ENCODE results near the gene ANKS1B. TPM values are rescaled to one million over a fixed set of nuclear protein-coding genes. Genes with fewer than 3 reads are reported as not detected.

ANKS1B gene
- polyA plus RNA-seq, 3 donors, result not detected

DNA sequence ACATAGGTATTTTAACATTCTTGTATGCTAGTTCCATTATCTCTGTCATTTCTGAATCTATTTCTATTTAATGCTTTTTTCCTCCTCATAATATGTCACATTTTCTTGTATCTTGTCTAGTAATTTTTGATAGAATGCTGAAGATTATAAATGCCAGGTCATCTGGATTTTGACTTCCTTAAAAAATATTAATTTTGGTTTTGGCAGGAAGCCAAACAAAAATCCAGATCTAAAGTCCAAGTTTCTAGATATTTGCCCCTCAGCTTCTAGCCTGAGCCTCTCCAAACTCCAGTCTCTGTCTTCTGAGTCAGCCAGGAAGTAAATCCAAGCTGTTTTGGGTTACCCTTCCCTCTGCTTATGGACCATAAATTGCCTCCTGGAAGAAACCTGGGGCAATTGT, 1004.2 kb downstream of the ANKS1B start:
- DNase-seq, result no peak

DNA sequence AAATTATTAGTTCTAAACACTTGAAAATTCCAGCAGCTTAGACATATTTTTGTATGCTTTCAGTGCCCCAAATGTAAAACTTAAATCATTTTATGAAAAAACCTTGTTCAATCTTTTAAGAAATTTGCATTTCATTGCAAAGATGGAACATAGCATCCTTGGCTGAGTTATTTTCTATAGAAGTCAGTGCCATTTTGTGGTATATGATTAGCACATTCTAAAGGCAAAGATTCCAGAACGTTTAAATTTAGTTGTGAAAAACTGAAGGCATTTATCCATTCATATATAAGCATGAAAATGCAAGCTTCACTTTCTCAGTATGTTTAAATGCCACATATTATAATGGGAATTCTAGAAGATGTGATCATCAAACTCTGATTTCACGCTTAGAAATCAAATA, 1007.5 kb downstream of the ANKS1B start:
- H3K9me3 ChIP-seq (replicated peaks in 1 of 2; ENCODE audit: control insufficient read depth in 1 of 2, insufficient read depth in 1 of 2, low read length in 2 of 2), result no peaks in the 10 kb centered on the region
- no CpG with 5 or more reads among the region's 2 CpGs for WGBS (ENCODE audit: insufficient coverage)
- no peaks in the 10 kb centered on the region for H3K27me3 ChIP-seq (ENCODE audit: control insufficient read depth in 2 of 2, insufficient read depth in 2 of 2, low read length in 2 of 2)
- no peaks in the 10 kb centered on the region for H3K79me2 ChIP-seq (ENCODE audit: insufficient read depth, low read length)
- H2AFZ ChIP-seq (ENCODE audit: insufficient read depth, low read depth, low read length, poor library complexity, severe bottlenecking), result no peak overlapping the region
- no peaks in the 10 kb centered on the region for H4K20me1 ChIP-seq (ENCODE audit: insufficient read depth, low read length)
- H3K27ac ChIP-seq (ENCODE audit: low read depth in 1 of 2, low read length in 2 of 2), result no peak overlapping the region
- Mint-ChIP-seq H3K4me3 (no peak overlapping the region), H3K9me3 (peaks cover 0 to 5% (median 2%) of the 10 kb centered on the region in 7 donors), H3K27me3 (ENCODE audit: low read depth in 3 of 3) (no peaks in the 10 kb centered on the region), H3K27ac (no peak overlapping the region), H3K4me1 (no peaks in the 10 kb centered on the region), H3K36me3 (no peaks in the 10 kb centered on the region)
- H3K36me3 ChIP-seq (replicated peaks in 1 of 2; ENCODE audit: control insufficient read depth in 1 of 2, insufficient read depth in 2 of 2, low read length in 2 of 2), result no peaks in the 10 kb centered on the region
- H3K9ac ChIP-seq (ENCODE audit: insufficient read depth, low read length, poor library complexity, severe bottlenecking), result no peak overlapping the region
- H3K4me1 ChIP-seq (ENCODE audit: control insufficient read depth in 1 of 2, insufficient read depth in 2 of 2, low read length in 2 of 2), result no peaks in the 10 kb centered on the region
- no peak overlapping the region for H3K4me2 ChIP-seq (replicated peaks; ENCODE audit: extremely low read depth, low read length, poor library complexity, severe bottlenecking)
- no peak overlapping the region for H3K4me3 ChIP-seq (replicated peaks in 1 of 3; ENCODE audit: low read depth in 2 of 3, low read length in 3 of 3)
- TF ChIP-seq, protein P1, sequence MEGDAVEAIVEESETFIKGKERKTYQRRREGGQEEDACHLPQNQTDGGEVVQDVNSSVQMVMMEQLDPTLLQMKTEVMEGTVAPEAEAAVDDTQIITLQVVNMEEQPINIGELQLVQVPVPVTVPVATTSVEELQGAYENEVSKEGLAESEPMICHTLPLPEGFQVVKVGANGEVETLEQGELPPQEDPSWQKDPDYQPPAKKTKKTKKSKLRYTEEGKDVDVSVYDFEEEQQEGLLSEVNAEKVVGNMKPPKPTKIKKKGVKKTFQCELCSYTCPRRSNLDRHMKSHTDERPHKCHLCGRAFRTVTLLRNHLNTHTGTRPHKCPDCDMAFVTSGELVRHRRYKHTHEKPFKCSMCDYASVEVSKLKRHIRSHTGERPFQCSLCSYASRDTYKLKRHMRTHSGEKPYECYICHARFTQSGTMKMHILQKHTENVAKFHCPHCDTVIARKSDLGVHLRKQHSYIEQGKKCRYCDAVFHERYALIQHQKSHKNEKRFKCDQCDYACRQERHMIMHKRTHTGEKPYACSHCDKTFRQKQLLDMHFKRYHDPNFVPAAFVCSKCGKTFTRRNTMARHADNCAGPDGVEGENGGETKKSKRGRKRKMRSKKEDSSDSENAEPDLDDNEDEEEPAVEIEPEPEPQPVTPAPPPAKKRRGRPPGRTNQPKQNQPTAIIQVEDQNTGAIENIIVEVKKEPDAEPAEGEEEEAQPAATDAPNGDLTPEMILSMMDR (IDR thresholded peaks at IDR 0.05), result no peak
- intact Hi-C loops (cut with micrococcal nuclease), result no loop called here
- no peak for DNase-seq

More for the DNA sequence above, 1004.2 kb downstream of the ANKS1B start:
- H3K9me3 ChIP-seq (replicated peaks in 1 of 2; ENCODE audit: control insufficient read depth in 1 of 2, insufficient read depth in 1 of 2, low read length in 2 of 2), result no peaks in the 10 kb centered on the region
- no peaks in the 10 kb centered on the region for H3K4me1 ChIP-seq (ENCODE audit: control insufficient read depth in 1 of 2, insufficient read depth in 2 of 2, low read length in 2 of 2)
- no peaks in the 10 kb centered on the region for H3K79me2 ChIP-seq (ENCODE audit: insufficient read depth, low read length)
- H2AFZ ChIP-seq (ENCODE audit: insufficient read depth, low read depth, low read length, poor library complexity, severe bottlenecking), result no peak overlapping the region
- Mint-ChIP-seq H3K27me3 (ENCODE audit: low read depth in 3 of 3) (peaks cover 0 to 4% (median 0%) of the 10 kb centered on the region in 3 donors), H3K9me3 (peaks cover 1 to 6% (median 2%) of the 10 kb centered on the region in 7 donors), H3K4me1 (no peaks in the 10 kb centered on the region), H3K36me3 (no peaks in the 10 kb centered on the region), H3K4me3 (no peak overlapping the region), H3K27ac (no peak overlapping the region)
- H4K20me1 ChIP-seq (ENCODE audit: insufficient read depth, low read length), result no peaks in the 10 kb centered on the region
- intact Hi-C loops (cut with micrococcal nuclease), result no loop called here
- no peak overlapping the region for H3K4me2 ChIP-seq (replicated peaks; ENCODE audit: extremely low read depth, low read length, poor library complexity, severe bottlenecking)
- no peak overlapping the region for H3K4me3 ChIP-seq (replicated peaks in 1 of 3; ENCODE audit: low read depth in 2 of 3, low read length in 3 of 3)
- H3K27ac ChIP-seq (ENCODE audit: low read depth in 1 of 2, low read length in 2 of 2), result no peak overlapping the region
- no peaks in the 10 kb centered on the region for H3K27me3 ChIP-seq (ENCODE audit: control insufficient read depth in 2 of 2, insufficient read depth in 2 of 2, low read length in 2 of 2)
- H3K9ac ChIP-seq (ENCODE audit: insufficient read depth, low read length, poor library complexity, severe bottlenecking), result no peak overlapping the region
- TF ChIP-seq, protein P1 (IDR thresholded peaks at IDR 0.05), result no peak
- H3K36me3 ChIP-seq (replicated peaks in 1 of 2; ENCODE audit: control insufficient read depth in 1 of 2, insufficient read depth in 2 of 2, low read length in 2 of 2), result no peaks in the 10 kb centered on the region

Measured in CD14-positive monocyte (primary cell).